Suprapubic skin (tissue), 4 donors: ENCODE data around the gene EYA2.

Experiments
- CTCF ChIP-seq, 2 donors: fragments of 200-600 bp in 1 of 2; fragments of 450-650 bp in 1 of 2; sonication (generic) in 1 of 2; IDR thresholded peaks; one replicate each; pipeline ENCODE4 v1.5.1; 2016 to 2019; ENCODE audit warnings: antibody characterized with exemption in 2 of 2, mild to moderate bottlenecking in 1 of 2, moderate library complexity in 1 of 2
- POLR2A ChIP-seq, 2 donors: fragments of 450-650 bp; IDR thresholded peaks; one replicate each; pipeline ENCODE4 v1.6.1; 2017; ENCODE audit warnings: antibody characterized with exemption in 2 of 2, mild to moderate bottlenecking in 2 of 2, moderate library complexity in 2 of 2
- POLR2AphosphoS5 ChIP-seq, 3 donors: sonication (generic); formaldehyde crosslinking; IDR thresholded peaks; one replicate each; pipeline ENCODE4 v1.6.1; 2017; ENCODE audit warnings: antibody characterized with exemption in 3 of 3

- TF ChIP-seq POLR2A (IDR thresholded peaks at IDR 0.05) = no peak
- TF ChIP-seq CTCF (IDR thresholded peaks at IDR 0.05) = no peak
- no peak for TF ChIP-seq POLR2AphosphoS5 (IDR thresholded peaks at IDR 0.05)
These were observed 166.9 kb downstream of the EYA2 start for GRCh38 chr20:47061549-47061948.
